Activated CD8-positive, alpha-beta memory T cell treated with anti-CD3 and anti-CD28 coated beads, Interleukin-2, amount 10 ng/mL, durations not matched to agents 7 days and 5 days (primary cell): ENCODE results near the gene PTPN4. TPM values are rescaled to one million over a fixed set of nuclear protein-coding genes. Genes with fewer than 3 reads are reported as not detected.
A peak's percentile ranks its signal among the peaks of the same experiment; 100 is the strongest.

Source experiments
- ATAC-seq: fragments of 150-1000 bp; cut with Tn5 transposase; one replicate; pipeline ENCODE4 v1.10.0; 2021; ENCODE audit warnings: moderate library complexity
- CTCF ChIA-PET: fragments of 350-600 bp; sonication (Branson Sonifier 250); formaldehyde crosslinking; loops from one replicate; lab custom pipeline; 2021; ENCODE audit warnings: antibody characterized with exemption; lab: Charles Lee
- DNase-seq: peaks from one replicate; pipeline ENCODE4 v3.0.0-alpha.2; 2020
- H3K27ac Mint-ChIP-seq: one replicate; pipeline ENCODE4 v1.8.0; 2021; ENCODE audit warnings: mild to moderate bottlenecking, mixed read lengths
- H3K27me3 Mint-ChIP-seq: one replicate; pipeline ENCODE4 v1.8.0; 2021; ENCODE audit warnings: mixed read lengths
- H3K36me3 Mint-ChIP-seq: one replicate; pipeline ENCODE4 v1.8.0; 2021; ENCODE audit warnings: mild to moderate bottlenecking, mixed read lengths
- H3K4me1 Mint-ChIP-seq: one replicate; pipeline ENCODE4 v1.8.0; 2021; ENCODE audit warnings: mixed read lengths
- H3K4me3 Mint-ChIP-seq: one replicate; pipeline ENCODE4 v1.8.0; 2021; ENCODE audit warnings: mild to moderate bottlenecking, moderate library complexity, mixed read lengths
- H3K9me3 Mint-ChIP-seq: one replicate; pipeline ENCODE4 v1.8.0; 2022; ENCODE audit warnings: low read depth, mixed read lengths
- total RNA-seq, 2 experiments: library from RNA; stranded (reverse); gene quantifications; one replicate each; pipeline ENCODE4 v1.2.3, GENCODE V29; 2021

Gene PTPN4
- total RNA-seq, 2 experiments from 2014 or later = 76.4 to 92.2 TPM

DNA sequence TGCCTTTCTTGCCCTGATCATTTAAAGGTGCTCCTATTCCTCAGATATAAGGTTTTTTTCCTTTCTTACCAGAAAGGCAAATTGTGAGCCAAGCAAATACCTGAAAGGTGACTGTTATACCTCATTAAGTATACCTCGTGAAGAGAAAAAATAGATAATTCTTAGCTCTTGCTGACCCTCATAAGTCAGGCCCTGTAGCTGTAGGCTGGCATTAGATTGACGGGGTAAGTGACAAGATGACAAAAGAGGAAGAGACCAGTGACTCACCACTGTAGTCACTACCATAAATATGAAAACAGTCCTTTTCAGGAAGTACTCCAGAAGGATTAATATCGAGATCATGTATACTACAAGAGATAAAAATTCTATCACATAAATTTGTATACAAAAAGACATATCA, 104.6 kb downstream of the PTPN4 start:
- H3K4me1 Mint-ChIP-seq = peaks cover 52% of the 10 kb centered on the region
- H3K36me3 Mint-ChIP-seq = peaks cover 35% of the 10 kb centered on the region
- CTCF ChIA-PET = interaction anchor here (1.2 to 2.6 kb wide), 4 partner anchors 9 to 311 kb away, joined by 4 to 8 read pairs (median 6); partner anchors contain the start of gene TMEM177
- DNase-seq (no peak), ATAC-seq (no peak)
- no peak overlapping the region for H3K4me3 Mint-ChIP-seq
- H3K27ac Mint-ChIP-seq = peak overlapping the region; percentile 4
- no peaks in the 10 kb centered on the region for H3K27me3 Mint-ChIP-seq
- peaks cover 2% of the 10 kb centered on the region for H3K9me3 Mint-ChIP-seq

DNA sequence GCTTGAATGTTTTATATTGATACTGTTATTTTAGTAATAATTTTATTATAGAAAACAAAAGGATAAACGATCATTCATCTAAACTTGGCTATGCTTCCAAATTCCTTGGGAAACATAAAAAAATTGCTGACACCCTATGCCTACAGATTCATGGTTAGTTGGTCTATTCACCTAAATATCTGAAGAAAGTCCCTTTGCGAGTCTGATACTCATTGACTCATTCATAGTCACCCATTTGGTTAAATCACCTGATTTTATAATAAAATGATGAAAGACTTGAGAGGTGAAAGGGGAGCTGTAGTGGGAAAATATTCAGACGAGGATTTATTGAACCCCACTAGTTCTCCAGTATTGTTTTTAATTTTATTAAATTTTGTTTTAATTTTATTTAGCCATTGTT, 112.0 kb downstream of the PTPN4 start:
- CTCF ChIA-PET = interaction anchor here (1.6 kb wide), 1 partner anchor 303 kb away, joined by 6 read pairs; no protein-coding TSS in a partner anchor
- Mint-ChIP-seq H3K36me3 (peaks cover 19% of the 10 kb centered on the region), H3K9me3 (peaks cover 8% of the 10 kb centered on the region), H3K27ac (no peak overlapping the region), H3K27me3 (no peaks in the 10 kb centered on the region), H3K4me1 (peaks cover 14% of the 10 kb centered on the region), H3K4me3 (no peak overlapping the region)
- ATAC-seq (no peak), DNase-seq (no peak)

GRCh38 chr2:119873350-119874315, 113.9 kb downstream of the PTPN4 start:
- CTCF ChIA-PET = interaction anchor here (1.5 kb wide), 1 partner anchor 10 kb away, joined by 4 read pairs; no protein-coding TSS in a partner anchor
- DNase-seq (no peak), ATAC-seq (no peak)
- H3K36me3 Mint-ChIP-seq = peaks cover 13% of the 10 kb centered on the region
- no peaks in the 10 kb centered on the region for H3K27me3 Mint-ChIP-seq
- peaks cover 8% of the 10 kb centered on the region for H3K9me3 Mint-ChIP-seq
- H3K27ac Mint-ChIP-seq = no peak overlapping the region
- no peak overlapping the region for H3K4me3 Mint-ChIP-seq
- H3K4me1 Mint-ChIP-seq = peaks cover 4% of the 10 kb centered on the region

GRCh38 chr2:119879502-119879901, 119.8 kb downstream of the PTPN4 start:
- Mint-ChIP-seq H3K27ac (no peak overlapping the region), H3K36me3 (peaks cover 3% of the 10 kb centered on the region), H3K9me3 (peaks cover 3% of the 10 kb centered on the region), H3K4me1 (peaks cover 6% of the 10 kb centered on the region), H3K4me3 (no peak overlapping the region), H3K27me3 (no peaks in the 10 kb centered on the region)
- DNase-seq (no peak), ATAC-seq (no peak)
- CTCF ChIA-PET = no interaction called here

DNA sequence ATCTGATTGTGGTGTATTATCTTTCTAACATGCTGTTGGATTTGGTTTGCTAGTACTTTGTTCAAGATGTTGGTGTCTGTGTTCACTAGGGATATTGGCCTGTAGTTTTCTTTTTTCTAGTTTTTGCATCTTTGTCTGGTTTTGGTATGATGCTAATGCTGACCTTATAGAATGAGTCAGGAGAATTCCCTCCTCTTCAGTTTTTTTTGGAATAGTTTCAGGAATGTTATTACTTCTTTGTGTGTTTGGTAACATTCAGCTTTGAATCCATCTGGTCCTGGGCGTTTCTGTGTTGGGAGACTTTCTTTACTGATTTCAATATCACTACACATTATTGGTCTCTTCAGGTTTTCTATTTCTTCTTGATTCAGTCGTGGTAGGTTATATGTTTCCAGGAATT, 129.0 kb downstream of the PTPN4 start:
- H3K4me1 Mint-ChIP-seq = no peaks in the 10 kb centered on the region
- no peak for ATAC-seq
- no peak overlapping the region for H3K4me3 Mint-ChIP-seq
- DNase-seq = no peak
- H3K27me3 Mint-ChIP-seq = no peaks in the 10 kb centered on the region
- CTCF ChIA-PET = no interaction called here
- no peak overlapping the region for H3K27ac Mint-ChIP-seq
- H3K36me3 Mint-ChIP-seq = peaks cover 40% of the 10 kb centered on the region
- peaks cover 26% of the 10 kb centered on the region for H3K9me3 Mint-ChIP-seq

DNA sequence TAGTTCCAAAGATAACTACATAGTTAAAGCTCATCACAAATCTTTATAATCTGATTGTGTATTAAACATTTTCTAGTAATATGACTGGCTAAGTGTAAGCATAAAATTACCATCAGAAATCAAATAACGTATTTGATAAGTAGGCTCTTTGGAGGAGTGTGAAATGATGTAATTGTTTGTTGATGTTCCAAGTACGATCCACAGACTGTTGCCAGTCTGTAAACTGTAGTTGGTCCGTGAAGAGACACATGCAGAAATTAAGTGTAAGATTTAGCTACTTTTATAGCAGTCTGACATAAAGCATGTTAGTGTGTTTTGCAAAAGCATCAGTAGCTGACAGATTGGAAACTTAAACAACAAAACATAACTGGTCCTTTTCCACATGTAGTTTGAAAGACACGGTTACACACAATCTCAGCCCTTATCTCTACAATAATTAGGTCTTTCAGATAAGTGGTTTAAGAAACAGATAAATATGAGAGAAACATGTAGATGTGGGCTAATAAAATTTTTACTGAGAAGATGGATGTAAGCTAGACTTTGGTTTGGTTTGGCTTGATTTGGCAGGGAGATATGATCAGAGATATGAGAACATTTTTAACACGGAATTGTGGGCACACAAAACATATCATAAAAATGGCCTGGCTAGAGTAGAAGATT, 138.1 kb downstream of the PTPN4 start:
- DNase-seq (no peak), ATAC-seq (no peak)
- no peaks in the 10 kb centered on the region for H3K9me3 Mint-ChIP-seq
- no peaks in the 10 kb centered on the region for H3K4me1 Mint-ChIP-seq
- CTCF ChIA-PET = interaction anchor here (1.3 kb wide), 1 partner anchor 31 kb away, joined by 4 read pairs; no protein-coding TSS in a partner anchor
- H3K36me3 Mint-ChIP-seq = peaks cover 31% of the 10 kb centered on the region
- H3K27me3 Mint-ChIP-seq = no peaks in the 10 kb centered on the region
- H3K27ac Mint-ChIP-seq = no peak overlapping the region
- H3K4me3 Mint-ChIP-seq = no peak overlapping the region

DNA sequence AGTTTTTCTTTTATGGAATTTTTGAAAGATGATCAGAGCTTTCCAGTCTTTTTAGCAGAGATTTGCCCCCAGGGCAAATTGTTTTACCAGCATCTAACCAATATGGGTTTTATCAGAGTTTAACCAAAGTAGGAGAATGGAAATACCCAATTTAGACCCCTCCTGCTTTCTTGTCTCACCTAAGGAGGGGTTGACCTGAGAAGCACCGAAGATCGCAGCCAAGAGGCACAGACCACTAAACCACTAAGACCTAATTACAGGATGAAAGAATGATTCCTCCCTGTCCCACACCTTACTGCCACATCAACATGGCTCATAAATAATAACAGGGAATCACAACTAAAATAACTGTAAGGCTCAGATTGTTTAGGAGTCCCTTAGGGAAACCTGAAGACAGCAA, 141.3 kb downstream of the PTPN4 start:
- Mint-ChIP-seq H3K9me3 (peaks cover 2% of the 10 kb centered on the region), H3K27ac (no peak overlapping the region), H3K27me3 (no peaks in the 10 kb centered on the region), H3K36me3 (peaks cover 49% of the 10 kb centered on the region), H3K4me3 (no peak overlapping the region), H3K4me1 (no peaks in the 10 kb centered on the region)
- DNase-seq (no peak), ATAC-seq (no peak)
- CTCF ChIA-PET = no interaction called here

DNA sequence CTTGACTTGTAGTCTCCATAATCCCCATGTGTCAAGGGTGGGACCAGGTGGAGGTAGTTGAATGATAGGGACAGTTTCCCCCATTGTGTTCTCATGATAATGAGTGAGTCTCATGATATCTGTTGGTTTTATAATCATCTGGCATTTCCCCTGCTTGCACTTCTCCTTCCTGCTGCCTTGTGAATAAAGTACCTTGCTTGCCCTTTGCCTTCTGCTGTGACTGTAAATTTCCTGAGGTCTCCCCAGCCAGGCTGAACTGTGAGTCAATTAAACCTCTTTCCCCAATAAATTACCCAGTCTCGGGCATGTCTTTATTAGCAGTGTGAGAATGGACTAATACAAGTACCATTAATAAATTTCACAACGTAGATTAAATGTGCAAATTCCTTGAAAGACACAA, 150.8 kb downstream of the PTPN4 start:
- no peak overlapping the region for H3K4me3 Mint-ChIP-seq
- H3K9me3 Mint-ChIP-seq = peaks cover 5% of the 10 kb centered on the region
- no peaks in the 10 kb centered on the region for H3K27me3 Mint-ChIP-seq
- no peak for DNase-seq
- CTCF ChIA-PET = no interaction called here
- no peaks in the 10 kb centered on the region for H3K4me1 Mint-ChIP-seq
- H3K36me3 Mint-ChIP-seq = peaks cover 39% of the 10 kb centered on the region
- no peak for ATAC-seq
- no peak overlapping the region for H3K27ac Mint-ChIP-seq

DNA sequence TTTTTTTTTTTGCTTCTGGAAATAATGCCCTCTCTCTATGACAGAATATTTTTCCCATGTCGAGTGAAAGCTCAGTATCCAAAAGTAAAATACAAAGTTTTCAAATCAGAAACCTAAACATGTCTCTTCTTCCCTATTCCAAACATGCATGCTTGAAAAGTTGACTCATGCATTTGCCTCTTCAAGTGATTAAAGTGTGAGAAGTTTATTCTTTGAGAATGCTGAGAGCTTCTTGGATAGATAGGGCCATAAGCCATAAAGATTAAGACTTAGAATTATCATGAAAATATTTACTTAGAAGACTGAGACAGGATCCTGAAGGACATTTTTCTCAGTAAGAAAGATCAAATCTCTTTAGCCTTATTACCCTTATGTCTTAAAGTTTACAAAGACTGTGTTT, 154.5 kb downstream of the PTPN4 start:
- Mint-ChIP-seq H3K9me3 (peaks cover 7% of the 10 kb centered on the region), H3K27me3 (no peaks in the 10 kb centered on the region), H3K27ac (no peak overlapping the region), H3K4me3 (no peak overlapping the region), H3K36me3 (peaks cover 29% of the 10 kb centered on the region), H3K4me1 (no peaks in the 10 kb centered on the region)
- DNase-seq (no peak), ATAC-seq (no peak)
- CTCF ChIA-PET = no interaction called here

- H3K27ac Mint-ChIP-seq = no peak overlapping the region
- ATAC-seq = no peak
- peaks cover 8% of the 10 kb centered on the region for H3K4me1 Mint-ChIP-seq
- H3K4me3 Mint-ChIP-seq = no peak overlapping the region
- peaks cover 2% of the 10 kb centered on the region for H3K9me3 Mint-ChIP-seq
- no peaks in the 10 kb centered on the region for H3K27me3 Mint-ChIP-seq
- CTCF ChIA-PET = no interaction called here
- no peak for DNase-seq
- peaks cover 14% of the 10 kb centered on the region for H3K36me3 Mint-ChIP-seq
Observed at GRCh38 chr2:119921825-119922224, 162.1 kb downstream of the PTPN4 start.

GRCh38 chr2:119922699-119923098, 163.0 kb downstream of the PTPN4 start:
- Mint-ChIP-seq H3K27me3 (no peaks in the 10 kb centered on the region), H3K4me1 (peaks cover 14% of the 10 kb centered on the region), H3K36me3 (peaks cover 17% of the 10 kb centered on the region), H3K27ac (no peak overlapping the region), H3K9me3 (no peaks in the 10 kb centered on the region), H3K4me3 (no peak overlapping the region)
- DNase-seq = no peak
- CTCF ChIA-PET = no interaction called here
- no peak for ATAC-seq

GRCh38 chr2:119929537-119929936, 169.8 kb downstream of the PTPN4 start:
- ATAC-seq = peak; percentile 92
- no peaks in the 10 kb centered on the region for H3K9me3 Mint-ChIP-seq
- H3K4me3 Mint-ChIP-seq = peak overlapping the region; percentile 76
- H3K27me3 Mint-ChIP-seq = no peaks in the 10 kb centered on the region
- peak; percentile 69 for DNase-seq
- H3K4me1 Mint-ChIP-seq = peaks cover 51% of the 10 kb centered on the region
- CTCF ChIA-PET = interaction anchor here (0.7 to 1.7 kb wide), 6 partner anchors 11 to 248 kb away, joined by 3 to 5 read pairs (median 4); no protein-coding TSS in a partner anchor
- H3K27ac Mint-ChIP-seq = peak overlapping the region; percentile 92
- peaks cover 36% of the 10 kb centered on the region for H3K36me3 Mint-ChIP-seq

- H3K4me1 Mint-ChIP-seq = peaks cover 42% of the 10 kb centered on the region
- ATAC-seq = no peak
- H3K4me3 Mint-ChIP-seq = peak overlapping the region; percentile 53
- no peak for DNase-seq
- CTCF ChIA-PET = interaction anchor here (1.3 kb wide), 1 partner anchor 11 kb away, joined by 3 read pairs; no protein-coding TSS in a partner anchor
- peaks cover 56% of the 10 kb centered on the region for H3K36me3 Mint-ChIP-seq
- no peaks in the 10 kb centered on the region for H3K27me3 Mint-ChIP-seq
- peaks cover 10% of the 10 kb centered on the region for H3K9me3 Mint-ChIP-seq
- H3K27ac Mint-ChIP-seq = peak overlapping the region; percentile 62
Observed at GRCh38 chr2:119932809-119933208, 173.1 kb downstream of the PTPN4 start.
